GM12891 (cell line): ENCODE measurements around the gene MSX2.

ENCODE experiments used
- PAX5 ChIP-seq: IDR thresholded peaks from 2 replicates; pipeline ENCODE4 v1.6.1; 2011; ENCODE audit warnings: low read length, moderate library complexity, mild to moderate bottlenecking; ENCODE audit not compliant: insufficient read depth, severe bottlenecking
- POLR2A ChIP-seq: IDR thresholded peaks from 2 replicates; pipeline ENCODE4 v1.6.1; 2011; ENCODE audit warnings: low read depth, low read length, control low read depth
- POLR2AphosphoS5 ChIP-seq: IDR thresholded peaks from 2 replicates; pipeline ENCODE4 v1.6.1; 2011; ENCODE audit warnings: low read depth, low read length, control low read depth
- SPI1 ChIP-seq: IDR thresholded peaks from 2 replicates; pipeline ENCODE4 v1.6.1; 2011; ENCODE audit warnings: low read depth, low read length, control low read depth
- TAF1 ChIP-seq: IDR thresholded peaks from 2 replicates; pipeline ENCODE4 v1.6.1; 2011; ENCODE audit warnings: low read depth, low read length, control low read depth

- TF ChIP-seq POLR2A (no peak), SPI1 (no peak), POLR2AphosphoS5 (no peak), TAF1 (no peak), PAX5 (no peak)
These were observed 3.7 kb downstream of the MSX2 start for GRCh38 chr5:174727794-174728680.
